ENCODE results near the gene EMP2.

EMP2 gene

GRCh38 chr16:10497132-10498101 lies 83.0 kb downstream of the EMP2 start:
- TF ChIP-seq, protein P1, sequence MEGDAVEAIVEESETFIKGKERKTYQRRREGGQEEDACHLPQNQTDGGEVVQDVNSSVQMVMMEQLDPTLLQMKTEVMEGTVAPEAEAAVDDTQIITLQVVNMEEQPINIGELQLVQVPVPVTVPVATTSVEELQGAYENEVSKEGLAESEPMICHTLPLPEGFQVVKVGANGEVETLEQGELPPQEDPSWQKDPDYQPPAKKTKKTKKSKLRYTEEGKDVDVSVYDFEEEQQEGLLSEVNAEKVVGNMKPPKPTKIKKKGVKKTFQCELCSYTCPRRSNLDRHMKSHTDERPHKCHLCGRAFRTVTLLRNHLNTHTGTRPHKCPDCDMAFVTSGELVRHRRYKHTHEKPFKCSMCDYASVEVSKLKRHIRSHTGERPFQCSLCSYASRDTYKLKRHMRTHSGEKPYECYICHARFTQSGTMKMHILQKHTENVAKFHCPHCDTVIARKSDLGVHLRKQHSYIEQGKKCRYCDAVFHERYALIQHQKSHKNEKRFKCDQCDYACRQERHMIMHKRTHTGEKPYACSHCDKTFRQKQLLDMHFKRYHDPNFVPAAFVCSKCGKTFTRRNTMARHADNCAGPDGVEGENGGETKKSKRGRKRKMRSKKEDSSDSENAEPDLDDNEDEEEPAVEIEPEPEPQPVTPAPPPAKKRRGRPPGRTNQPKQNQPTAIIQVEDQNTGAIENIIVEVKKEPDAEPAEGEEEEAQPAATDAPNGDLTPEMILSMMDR (conservative IDR thresholded peaks at IDR 0.05; ENCODE audit: low read length) = no peak
- TF ChIP-seq EZH2phosphoT487 (IDR thresholded peaks at IDR 0.05; ENCODE audit: borderline replicate concordance) = no peak

GRCh38 chr16:10495031-10495345 lies 85.4 kb downstream of the EMP2 start:
- no peak for TF ChIP-seq EZH2phosphoT487 (IDR thresholded peaks at IDR 0.05; ENCODE audit: borderline replicate concordance)
- TF ChIP-seq, protein P1 (conservative IDR thresholded peaks at IDR 0.05; ENCODE audit: low read length) = no peak
- Histone ChIP-seq H3F3A (ENCODE audit: low read depth) (no peaks in the 10 kb centered on the region), H3K9me2 (replicated peaks; ENCODE audit: low read depth, low read length) (no peaks in the 10 kb centered on the region), H3K27me3 (ENCODE audit: insufficient read depth, low read length, poor library complexity, severe bottlenecking) (no peaks in the 10 kb centered on the region), H3K4me3 (ENCODE audit: low read length, poor library complexity, severe bottlenecking) (no peak overlapping the region), H3K9me3 (ENCODE audit: insufficient read depth, low read depth, low read length) (no peaks in the 10 kb centered on the region), H3K4me1 (ENCODE audit: insufficient read depth, low read length, poor library complexity, severe bottlenecking) (no peaks in the 10 kb centered on the region), H2AFZ (ENCODE audit: low read length) (no peak overlapping the region), H3K79me2 (ENCODE audit: insufficient read depth, low read length) (no peaks in the 10 kb centered on the region), H3K4me2 (ENCODE audit: low read depth, low read length, poor library complexity, severe bottlenecking) (no peak overlapping the region), H4K20me1 (ENCODE audit: insufficient read depth, low read length, poor library complexity, severe bottlenecking) (no peaks in the 10 kb centered on the region), H3K36me3 (ENCODE audit: insufficient read depth, low read length) (no peaks in the 10 kb centered on the region), H3K9ac (ENCODE audit: low read depth, low read length, poor library complexity, severe bottlenecking) (no peak overlapping the region)

More at GRCh38 chr16:10497132-10498101, 83.0 kb downstream of the EMP2 start:
- Histone ChIP-seq H3K27me3 (ENCODE audit: insufficient read depth, low read length, poor library complexity, severe bottlenecking) (no peaks in the 10 kb centered on the region), H4K20me1 (ENCODE audit: insufficient read depth, low read length, poor library complexity, severe bottlenecking) (no peaks in the 10 kb centered on the region), H3K9ac (ENCODE audit: low read depth, low read length, poor library complexity, severe bottlenecking) (no peak overlapping the region), H3K79me2 (ENCODE audit: insufficient read depth, low read length) (no peaks in the 10 kb centered on the region), H3F3A (ENCODE audit: low read depth) (no peaks in the 10 kb centered on the region), H3K4me3 (ENCODE audit: low read length, poor library complexity, severe bottlenecking) (no peak overlapping the region), H3K9me2 (replicated peaks; ENCODE audit: low read depth, low read length) (no peaks in the 10 kb centered on the region), H2AFZ (ENCODE audit: low read length) (no peak overlapping the region), H3K4me2 (ENCODE audit: low read depth, low read length, poor library complexity, severe bottlenecking) (no peak overlapping the region), H3K4me1 (ENCODE audit: insufficient read depth, low read length, poor library complexity, severe bottlenecking) (no peaks in the 10 kb centered on the region), H3K9me3 (ENCODE audit: insufficient read depth, low read depth, low read length) (no peaks in the 10 kb centered on the region), H3K36me3 (ENCODE audit: insufficient read depth, low read length) (no peaks in the 10 kb centered on the region)

DNA sequence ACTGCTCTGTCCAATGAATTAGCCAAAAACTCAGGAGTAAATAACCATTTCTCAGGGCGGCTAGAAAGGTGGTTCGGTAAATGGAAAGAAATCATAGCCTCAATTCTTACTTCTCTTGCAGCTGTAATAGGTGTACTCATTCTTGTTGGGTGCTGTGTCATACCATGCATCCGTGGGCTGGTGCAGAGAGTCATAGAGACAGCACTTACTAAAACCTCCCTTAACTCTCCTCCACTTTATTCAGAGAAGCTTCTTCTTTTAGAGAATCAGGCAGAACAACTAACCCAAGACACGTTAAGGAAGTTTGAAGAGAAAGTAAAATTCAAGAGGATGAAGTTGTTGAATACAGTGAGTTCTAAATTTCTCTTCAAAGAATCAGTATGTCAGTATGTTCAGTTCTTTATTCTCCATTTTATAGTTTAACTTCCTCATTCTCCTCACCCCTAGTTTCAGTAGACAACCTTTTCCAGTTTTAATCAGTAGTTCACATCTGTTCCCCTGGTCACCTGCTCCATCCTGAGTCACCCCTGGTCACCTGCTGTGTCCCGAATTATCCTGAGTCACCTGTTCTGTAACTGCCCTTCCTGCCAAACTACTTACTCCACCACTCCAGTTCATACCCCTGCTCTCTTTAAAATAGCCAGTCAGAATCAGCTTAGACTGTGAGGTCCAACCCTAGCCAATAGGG lies 85.9 kb downstream of the EMP2 start:
- Histone ChIP-seq H3K4me3 (ENCODE audit: low read length, poor library complexity, severe bottlenecking) (no peak overlapping the region), H3F3A (ENCODE audit: low read depth) (no peaks in the 10 kb centered on the region), H3K4me1 (ENCODE audit: insufficient read depth, low read length, poor library complexity, severe bottlenecking) (no peaks in the 10 kb centered on the region), H4K20me1 (ENCODE audit: insufficient read depth, low read length, poor library complexity, severe bottlenecking) (no peaks in the 10 kb centered on the region), H3K9me3 (ENCODE audit: insufficient read depth, low read depth, low read length) (no peaks in the 10 kb centered on the region), H2AFZ (ENCODE audit: low read length) (no peak overlapping the region), H3K9me2 (replicated peaks; ENCODE audit: low read depth, low read length) (no peaks in the 10 kb centered on the region), H3K79me2 (ENCODE audit: insufficient read depth, low read length) (no peaks in the 10 kb centered on the region), H3K36me3 (ENCODE audit: insufficient read depth, low read length) (no peaks in the 10 kb centered on the region), H3K4me2 (ENCODE audit: low read depth, low read length, poor library complexity, severe bottlenecking) (no peak overlapping the region), H3K27me3 (ENCODE audit: insufficient read depth, low read length, poor library complexity, severe bottlenecking) (no peaks in the 10 kb centered on the region), H3K9ac (ENCODE audit: low read depth, low read length, poor library complexity, severe bottlenecking) (no peak overlapping the region)
- TF ChIP-seq, protein P1 (conservative IDR thresholded peaks at IDR 0.05; ENCODE audit: low read length) = no peak
- no peak for TF ChIP-seq EZH2phosphoT487 (IDR thresholded peaks at IDR 0.05; ENCODE audit: borderline replicate concordance)

All from Loucy (cell line).